ENCODE data around the gene ABCG4. TPM values are rescaled to one million over a fixed set of nuclear protein-coding genes. Genes with fewer than 3 reads are reported as not detected.
"Not testable (repeated sequence)": the region's sequence is repeated elsewhere in the genome, so short reads cannot be mapped to it uniquely, and the experiment has no call there.

ABCG4 gene
- total RNA-seq, 1 experiment from 2014 or later, result not detected

DNA sequence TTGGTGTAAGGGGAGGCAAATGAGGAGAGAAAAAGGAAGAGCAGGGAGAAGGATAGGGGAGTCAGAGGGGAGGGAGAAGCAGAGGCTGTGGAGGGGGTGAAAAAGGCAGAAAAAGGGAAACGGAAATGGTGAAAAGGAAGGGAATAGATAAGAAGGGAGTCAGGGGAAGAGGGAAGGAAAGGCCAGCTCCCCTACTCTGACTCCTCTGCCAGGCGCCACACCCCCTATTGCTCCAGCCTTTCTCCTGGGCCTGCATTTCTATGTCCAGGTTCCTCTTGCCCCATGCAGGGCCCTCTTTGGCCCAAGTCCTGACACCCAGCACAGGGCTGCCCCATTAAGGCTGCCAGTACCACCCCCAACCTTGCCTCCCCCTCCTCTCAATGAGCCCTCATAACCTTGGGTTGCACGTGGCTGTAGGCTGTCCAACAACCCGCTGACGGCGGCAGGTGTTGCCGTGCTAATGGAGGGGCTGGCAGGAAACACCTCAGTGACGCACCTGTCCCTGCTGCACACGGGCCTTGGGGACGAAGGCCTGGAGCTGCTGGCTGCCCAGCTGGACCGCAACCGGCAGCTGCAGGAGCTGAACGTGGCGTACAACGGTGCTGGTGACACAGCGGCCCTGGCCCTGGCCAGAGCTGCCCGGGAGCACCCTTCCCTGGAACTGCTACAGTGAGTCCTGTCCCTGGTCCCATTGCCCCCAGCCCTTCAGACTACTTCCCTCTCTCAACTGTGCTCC is 33.0 kb downstream of the ABCG4 start:
- no peak for DNase-seq (ENCODE audit: low spot score)

DNA sequence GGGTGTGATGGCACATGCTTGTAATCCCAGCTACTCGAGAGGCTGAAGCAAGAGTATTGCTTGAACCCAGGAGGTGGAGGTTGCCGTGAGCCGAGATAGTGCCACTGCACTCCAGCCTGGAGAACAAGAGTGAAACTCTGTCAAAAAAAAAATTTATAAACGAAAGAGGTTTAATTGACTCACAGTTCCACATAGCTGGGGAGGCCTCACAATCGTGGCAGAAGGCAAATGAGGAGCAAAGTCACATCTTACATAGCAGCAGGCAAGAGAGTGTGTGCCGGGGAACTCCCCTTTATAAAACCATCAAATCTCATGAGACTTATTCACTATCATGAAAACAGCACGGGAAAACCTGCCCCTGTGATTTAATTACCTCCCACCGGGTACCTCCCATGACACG is 35.5 kb downstream of the ABCG4 start:
- not testable (repeated sequence) for DNase-seq (ENCODE audit: low spot score)

- no peak for DNase-seq (ENCODE audit: low spot score)
Measured at GRCh38 chr11:119185981-119186634, 37.3 kb downstream of the ABCG4 start.

DNA sequence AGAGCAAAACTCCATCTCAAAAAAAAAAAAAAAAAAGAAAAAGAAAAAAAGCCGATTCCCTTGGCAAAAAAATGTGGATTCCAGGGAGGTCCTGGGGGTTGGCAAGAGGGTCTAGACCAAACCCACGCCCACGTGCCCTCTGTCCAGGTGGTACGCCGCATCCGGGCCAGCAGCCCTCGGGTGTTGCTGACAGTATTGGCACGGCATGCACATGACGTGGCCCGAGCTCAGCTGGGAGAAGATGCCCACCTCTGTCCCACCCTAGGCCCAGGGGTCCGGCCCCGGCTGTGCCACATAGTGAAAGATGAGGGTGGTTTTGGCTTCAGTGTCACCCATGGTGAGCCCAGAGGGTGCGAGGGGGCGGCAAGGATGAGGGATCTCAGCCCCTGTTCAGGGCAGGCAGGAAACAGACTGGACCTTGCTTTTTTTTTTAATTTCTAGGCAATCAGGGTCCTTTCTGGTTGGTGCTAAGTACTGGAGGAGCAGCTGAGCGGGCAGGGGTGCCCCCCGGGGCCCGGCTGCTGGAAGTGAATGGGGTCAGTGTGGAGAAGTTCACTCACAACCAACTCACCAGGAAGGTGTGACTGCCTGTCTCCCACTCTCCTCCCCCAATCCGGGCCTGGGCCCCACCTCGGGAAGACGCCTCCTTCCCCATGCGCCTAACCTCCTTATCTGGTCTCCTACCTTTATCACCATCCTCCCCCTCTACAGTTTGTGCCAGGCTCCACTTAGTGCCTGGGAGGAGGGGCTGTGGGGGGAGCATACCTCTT is 38.5 kb downstream of the ABCG4 start:
- no peak for DNase-seq (ENCODE audit: low spot score)

- DNase-seq (ENCODE audit: low spot score), result no peak
Measured at GRCh38 chr11:119188067-119188466, 39.2 kb downstream of the ABCG4 start.

GRCh38 chr11:119188887-119189286 is 40.0 kb downstream of the ABCG4 start:
- DNase-seq (ENCODE audit: low spot score), result no peak

GRCh38 chr11:119189393-119189792 is 40.5 kb downstream of the ABCG4 start:
- DNase-seq (ENCODE audit: low spot score), result peak; percentile 19

DNA sequence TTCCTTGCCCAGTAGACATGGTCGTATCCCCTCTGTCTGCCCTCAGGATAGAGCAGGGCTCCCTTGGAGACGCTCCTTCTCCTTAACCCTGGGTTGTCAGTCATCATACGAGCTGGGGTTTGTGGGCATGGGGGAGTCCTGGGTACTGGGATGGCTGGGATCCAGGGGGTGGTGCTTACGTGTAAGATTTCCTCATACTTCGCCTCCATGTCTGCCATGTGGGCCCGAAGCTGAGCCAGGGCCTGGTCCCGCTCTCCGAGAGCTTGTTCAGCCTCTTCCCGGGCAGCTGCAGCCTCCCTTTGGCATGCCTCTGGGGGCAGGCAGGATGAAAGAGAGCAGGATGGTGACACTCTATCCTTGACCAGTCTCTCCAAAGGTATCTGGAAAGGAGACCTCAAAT is 41.7 kb downstream of the ABCG4 start:
- no peak for DNase-seq (ENCODE audit: low spot score)

DNA sequence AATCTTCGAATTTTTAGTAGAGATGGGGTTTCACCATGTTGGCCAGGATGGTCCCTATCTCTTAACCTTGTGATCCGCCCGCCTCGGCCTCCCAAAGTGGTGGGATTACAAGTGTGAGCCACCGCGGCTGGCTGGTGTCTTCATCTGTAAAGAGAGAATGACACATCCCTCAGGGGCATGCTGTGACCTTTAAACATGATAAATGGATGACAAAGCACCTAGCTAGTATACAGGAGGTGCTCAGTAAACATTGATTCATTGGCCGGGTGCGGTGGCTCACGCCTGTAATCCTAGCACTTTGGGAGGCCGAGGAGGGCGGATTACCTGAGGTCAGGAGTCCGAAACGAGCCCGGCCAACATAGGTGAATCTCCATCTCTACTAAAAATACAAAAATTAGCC is 42.4 kb downstream of the ABCG4 start:
- DNase-seq (ENCODE audit: low spot score), result not testable (repeated sequence)

DNA sequence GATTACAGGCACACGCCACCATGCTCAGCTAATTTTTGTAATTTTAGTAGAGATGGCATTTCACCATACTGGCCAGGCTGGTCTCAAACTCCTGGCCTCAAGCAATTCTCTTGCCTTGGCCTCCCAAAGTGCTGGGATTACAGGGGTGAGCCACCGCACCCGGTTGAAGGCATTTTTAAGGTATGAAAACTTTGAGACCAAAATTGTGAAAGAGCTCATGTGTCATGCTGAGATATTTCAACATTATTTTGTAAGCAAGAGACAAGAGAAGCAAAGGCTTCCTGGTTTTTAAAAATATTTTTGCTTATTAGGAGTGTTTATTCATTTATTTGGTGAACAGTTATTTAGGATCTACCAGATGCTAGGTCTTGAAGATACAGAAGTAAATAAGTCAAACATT is 43.3 kb downstream of the ABCG4 start:
- no peak for DNase-seq (ENCODE audit: low spot score)

DNA sequence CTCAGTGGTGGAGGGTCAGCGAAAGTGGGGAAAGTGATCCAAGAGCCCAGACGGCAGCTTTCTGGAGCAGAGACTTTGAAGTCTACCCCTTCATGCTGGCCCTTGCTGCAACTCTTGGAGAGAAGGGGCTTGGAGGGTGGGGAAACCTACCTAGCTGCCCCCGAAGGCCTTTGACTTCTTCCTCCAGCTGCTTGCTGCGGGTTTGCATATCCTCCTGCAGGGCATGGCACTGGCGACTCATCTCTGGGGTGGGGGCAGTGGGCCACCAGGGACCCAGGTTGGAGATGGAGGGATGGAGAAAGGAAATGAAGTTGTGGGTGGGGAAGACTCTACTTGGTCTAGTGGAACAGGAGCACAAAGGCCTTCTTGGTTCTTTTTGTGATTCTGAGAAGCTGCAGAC is 44.1 kb downstream of the ABCG4 start:
- no peak for DNase-seq (ENCODE audit: low spot score)

DNA sequence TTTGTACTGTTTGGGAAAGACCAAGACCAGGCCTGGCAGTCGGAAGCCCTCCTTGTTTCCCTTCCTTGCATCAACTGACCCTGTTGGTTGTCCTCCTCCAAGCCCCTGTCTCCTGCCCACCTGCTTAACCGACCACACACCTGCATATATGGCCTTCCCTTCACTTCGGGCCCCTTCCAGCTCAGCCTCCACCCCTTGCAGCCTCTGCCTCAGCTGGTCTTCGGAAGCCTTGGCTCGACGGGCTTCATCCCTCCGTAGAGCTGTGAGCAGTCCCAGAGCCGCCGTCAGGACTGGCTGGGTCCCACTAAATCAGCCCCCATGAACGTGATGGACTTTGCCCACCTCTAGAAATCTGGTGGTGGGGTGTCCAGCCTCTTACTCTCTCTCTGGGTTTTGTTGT is 44.8 kb downstream of the ABCG4 start:
- DNase-seq (ENCODE audit: low spot score), result no peak

- no peak for DNase-seq (ENCODE audit: low spot score)
Measured at GRCh38 chr11:119194811-119195440, 46.1 kb downstream of the ABCG4 start.

DNA sequence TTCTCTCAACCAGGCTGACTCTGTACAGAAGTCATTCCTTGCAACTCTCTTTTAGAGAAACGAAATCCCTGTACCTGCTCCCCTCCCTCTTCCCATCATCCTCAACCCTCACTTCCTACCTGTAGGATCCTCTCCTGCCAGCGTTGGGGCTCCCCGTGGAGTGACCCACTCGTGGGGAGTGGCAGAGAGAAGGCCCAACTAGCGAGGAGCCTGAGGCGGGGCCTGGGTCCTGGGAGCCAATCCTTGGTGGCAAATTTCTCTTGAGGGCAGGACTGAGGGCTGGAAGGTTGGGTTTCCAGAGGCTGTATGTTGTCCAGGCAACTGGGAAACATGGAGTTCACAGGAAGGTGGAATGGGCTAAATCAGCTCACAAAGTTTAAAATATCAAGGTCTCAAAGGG is 46.8 kb downstream of the ABCG4 start:
- DNase-seq (ENCODE audit: low spot score), result peak; percentile 43

- DNase-seq (ENCODE audit: low spot score), result peak; percentile 99
Measured at GRCh38 chr11:119196833-119197483, 48.1 kb downstream of the ABCG4 start.

DNA sequence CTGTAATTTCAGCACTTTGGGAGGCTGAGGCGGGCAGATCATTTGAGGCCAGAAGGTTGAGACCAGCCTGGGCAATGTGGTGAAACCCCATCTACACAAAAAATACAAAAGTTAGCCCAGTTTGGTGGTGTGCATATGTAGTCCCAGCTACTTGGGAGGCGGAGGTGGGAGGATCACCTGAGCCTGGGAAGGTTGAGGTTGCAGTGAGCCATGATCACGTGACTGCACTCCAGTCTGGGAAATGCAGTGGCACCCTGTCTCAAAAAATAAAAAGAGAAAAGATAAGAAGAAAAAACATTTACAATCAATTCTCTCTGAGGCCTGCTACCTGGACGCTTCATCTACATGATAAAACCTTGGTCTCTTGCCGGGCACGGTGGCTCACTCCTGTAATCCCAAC is 50.1 kb downstream of the ABCG4 start:
- DNase-seq (ENCODE audit: low spot score), result no peak

DNA sequence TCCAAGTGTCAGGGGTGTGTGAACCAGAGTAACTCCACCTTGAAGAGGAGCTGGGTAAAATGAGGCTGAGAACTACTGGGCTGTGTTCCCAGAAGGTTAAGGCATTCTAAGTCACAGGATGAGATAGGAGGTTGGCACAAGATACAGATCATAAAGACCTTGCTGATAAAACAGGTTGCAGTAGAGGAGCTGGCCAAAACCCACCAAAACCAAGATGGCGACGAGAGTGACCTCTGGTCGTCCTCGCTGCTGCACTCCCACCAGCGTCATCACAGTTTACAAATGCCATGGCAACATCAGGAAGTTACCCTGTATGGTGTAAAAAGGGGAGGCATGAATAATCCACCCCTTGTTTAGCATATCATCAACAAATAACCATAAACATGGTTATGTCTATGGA is 52.4 kb downstream of the ABCG4 start:
- not testable (repeated sequence) for DNase-seq (ENCODE audit: low spot score)

DNA sequence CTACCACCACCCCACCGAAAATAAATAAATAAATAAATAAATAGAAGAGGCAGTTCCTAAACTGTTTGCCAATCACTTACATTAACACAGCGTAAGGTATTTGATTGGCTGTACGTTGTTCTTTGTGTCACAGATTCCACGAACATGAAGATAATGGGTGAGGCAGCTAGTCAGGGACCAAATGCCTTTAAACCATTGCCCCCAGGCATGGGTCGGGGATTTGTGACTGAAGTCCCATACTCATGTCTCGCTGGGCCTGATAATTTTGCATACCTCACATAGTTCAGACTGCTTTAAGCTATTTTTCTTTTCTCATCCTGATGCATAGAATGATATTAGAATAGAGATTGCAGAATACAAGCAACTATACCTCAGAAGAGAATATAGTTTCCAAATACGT is 53.7 kb downstream of the ABCG4 start:
- DNase-seq (ENCODE audit: low spot score), result no peak

DNA sequence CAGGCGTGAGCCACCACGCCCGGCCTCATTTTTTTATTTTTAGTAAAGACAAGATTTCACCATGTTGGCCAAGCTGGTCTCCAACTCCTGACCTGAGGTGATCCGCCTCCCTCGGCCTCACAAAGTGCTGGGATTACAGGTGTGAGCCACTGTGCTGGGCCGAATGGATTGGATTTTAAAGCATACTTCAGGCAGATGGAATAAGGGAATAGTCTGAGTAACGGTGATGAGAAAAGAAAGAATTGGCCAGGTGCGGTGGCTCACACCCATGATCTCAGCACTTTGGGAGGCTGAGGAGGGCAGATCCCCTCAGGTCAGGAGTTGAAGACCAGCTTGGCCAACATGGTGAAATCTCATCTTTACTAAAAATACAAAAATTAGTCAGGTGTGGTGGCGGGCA is 55.2 kb downstream of the ABCG4 start:
- no peak for DNase-seq (ENCODE audit: low spot score)

GRCh38 chr11:119205080-119205479 is 56.2 kb downstream of the ABCG4 start:
- DNase-seq (ENCODE audit: low spot score), result no peak
